HG03025 (cell line): Measurements from ENCODE around the gene PPBP.
"Not testable (repeated sequence)": the region's sequence is repeated elsewhere in the genome, so short reads cannot be mapped to it uniquely, and the experiment has no call there.

Source experiments
- ATAC-seq: cut with Tn5 transposase; IDR thresholded peaks from one replicate; pipeline ENCODE4 v1.9.1; 2021; ENCODE audit warnings: mild to moderate bottlenecking, moderate library complexity; ENCODE audit not compliant: unreplicated experiment, low FRiP score

PPBP gene

DNA sequence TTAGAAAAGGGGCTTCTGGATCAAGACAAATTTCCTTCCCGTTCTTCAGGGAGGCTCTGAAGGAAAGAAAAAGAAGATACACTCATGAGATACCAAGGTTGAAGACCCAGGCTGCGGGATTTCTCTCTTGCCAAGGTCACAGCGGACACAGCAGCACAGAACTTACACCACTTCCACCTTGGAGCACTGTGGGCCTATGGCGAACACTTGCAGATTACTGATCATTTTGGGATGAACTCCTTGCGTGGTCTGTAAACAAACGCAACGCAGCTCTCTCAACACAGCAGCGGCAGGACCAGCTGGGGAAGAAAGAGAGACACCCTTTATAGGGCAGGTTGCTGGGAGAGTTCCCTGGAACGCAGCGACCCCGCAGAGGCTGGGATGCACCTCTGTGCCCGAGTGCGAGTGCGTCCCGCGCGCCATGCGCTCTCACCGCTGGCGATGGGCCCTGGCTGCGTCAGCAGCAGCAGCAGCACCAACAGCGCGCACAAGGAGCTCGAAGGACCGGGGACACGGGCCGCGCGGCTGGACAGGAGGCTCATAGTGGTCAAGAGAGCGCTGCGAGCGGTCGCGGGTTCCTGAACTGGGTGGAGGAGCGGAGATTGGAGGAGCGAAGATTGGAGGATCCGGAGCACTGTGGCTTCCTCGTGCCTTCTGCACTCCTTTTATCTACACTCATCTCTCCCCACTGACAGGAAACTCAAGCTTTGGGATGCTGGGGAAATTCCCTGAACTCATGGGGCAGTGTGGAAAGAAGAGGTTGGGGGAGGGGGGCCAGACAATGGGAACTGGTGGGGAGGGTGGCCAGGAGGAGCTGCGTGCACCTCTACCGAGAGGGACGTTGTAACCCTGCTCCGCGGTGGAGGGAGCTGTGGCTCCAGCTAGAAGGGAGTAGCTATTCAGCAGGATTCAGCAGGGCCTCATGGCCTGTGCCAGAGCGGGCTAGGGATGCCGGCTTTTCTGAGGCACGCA lies 10.3 kb upstream of the PPBP start, which contains the start of gene CXCL5:
CXCL5 (minus strand) TSS at position 638 of the 972 bp plus-strand sequence; CDS start at position 542, 96 bp downstream.
- ATAC-seq: no peak

DNA sequence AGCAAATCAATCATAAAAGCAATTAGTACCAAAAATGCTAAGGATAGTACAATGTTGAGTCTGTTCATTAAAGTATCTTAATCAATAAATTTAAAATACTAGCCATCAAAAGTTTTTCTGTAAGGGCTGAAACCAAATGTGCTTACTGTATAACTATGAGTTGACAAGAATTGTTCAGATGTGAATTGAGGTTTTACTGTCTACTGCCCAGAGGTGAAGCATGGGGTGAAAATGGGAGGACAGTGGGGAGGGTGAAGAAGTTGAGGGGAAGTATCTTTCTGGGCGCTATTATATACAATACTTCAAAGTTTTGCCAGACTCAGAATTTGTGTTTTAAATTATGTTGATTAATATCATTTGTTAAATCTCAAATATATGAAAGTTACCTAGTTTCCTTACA lies 4.1 kb upstream of the PPBP start:
- ATAC-seq: no peak

DNA sequence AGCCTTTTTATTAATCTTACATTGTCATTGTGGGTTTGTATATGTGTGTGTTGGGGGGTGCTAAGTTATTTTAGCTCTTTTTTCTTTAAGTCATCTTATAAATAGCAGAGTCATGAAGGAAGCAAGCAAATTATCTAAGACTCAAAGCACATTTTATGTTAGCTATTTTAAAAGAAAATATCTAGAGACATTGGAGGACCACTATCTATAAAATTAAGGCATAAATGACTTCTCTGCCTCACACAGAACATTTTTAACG lies 3.7 kb upstream of the PPBP start:
- no peak for ATAC-seq

GRCh38 chr4:73990988-73991741 lies 3.2 kb upstream of the PPBP start:
- ATAC-seq: no peak

DNA sequence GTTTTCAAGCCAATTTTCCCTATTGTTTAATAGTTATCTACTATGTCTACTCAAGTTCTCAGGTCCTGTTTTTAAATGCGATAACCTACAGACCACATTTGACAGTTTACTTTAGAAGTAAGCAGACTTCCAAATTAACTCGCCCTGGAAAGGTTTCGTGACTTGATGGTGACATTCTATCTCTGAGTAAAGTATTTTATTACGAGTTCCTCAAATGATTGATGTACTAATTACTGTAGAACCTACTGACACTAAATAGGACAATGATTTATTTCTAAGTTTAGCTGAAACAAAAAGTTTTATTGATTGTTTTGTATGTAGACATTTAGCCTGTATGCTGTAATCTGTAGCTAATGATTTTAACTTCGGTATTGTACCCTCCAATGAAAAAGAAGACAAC lies 1.9 kb upstream of the PPBP start:
- no peak for ATAC-seq

DNA sequence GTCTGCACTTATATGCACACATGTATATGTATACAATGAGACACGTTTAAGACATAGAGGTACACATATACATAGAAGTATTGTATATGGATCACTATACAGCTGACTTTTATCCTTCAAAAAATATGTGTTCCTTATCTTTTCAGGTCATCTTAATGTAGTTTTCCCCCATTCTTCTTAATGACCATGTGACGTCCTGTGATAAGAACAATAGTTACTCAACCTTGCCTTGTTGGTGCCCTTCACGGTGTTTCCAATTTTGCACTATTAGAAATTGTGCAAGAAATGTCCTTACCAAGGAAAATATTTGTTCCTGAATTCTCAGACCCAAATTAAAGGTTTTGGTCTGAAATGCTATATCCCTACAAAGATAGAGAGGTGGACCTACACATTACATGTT lies 1.0 kb upstream of the PPBP start:
- no peak for ATAC-seq

- ATAC-seq: no peak
These were observed 2.5 kb downstream of the PPBP start for GRCh38 chr4:73985528-73985852.

DNA sequence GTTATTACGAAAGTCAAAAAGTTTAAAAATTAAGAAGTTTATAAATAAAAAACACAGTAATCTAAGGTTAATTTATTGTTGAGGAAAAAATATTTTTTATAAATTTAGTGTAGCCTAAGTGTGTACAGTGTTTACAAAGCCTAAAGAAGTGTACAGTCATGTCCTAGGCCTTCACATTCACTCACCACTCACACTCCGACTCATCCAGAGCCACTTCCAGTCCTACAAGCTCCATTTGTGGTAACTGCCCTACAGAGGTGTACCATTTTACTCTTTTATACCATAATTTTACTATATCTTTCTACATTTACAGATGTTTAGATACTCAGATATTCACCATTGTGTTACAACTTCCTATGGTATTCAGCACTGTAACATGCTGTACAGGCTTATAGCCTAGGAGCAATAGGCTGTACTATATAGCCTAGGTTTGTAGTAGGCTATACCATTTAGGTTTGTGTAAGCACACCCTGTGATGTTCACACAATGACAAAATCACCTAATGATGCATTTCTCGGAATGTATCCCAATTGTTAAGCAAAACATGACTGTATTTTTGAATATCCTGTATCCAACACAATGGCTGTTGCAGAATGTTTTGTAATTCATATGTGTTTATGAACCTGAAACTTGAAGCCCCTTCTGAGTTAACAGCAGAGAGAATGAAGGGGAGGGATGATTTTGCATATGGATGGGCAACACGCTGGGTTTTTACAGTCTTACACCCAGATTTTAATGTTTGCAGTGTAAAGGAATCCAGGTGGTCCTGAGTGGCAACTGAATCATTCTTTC lies 3.1 kb downstream of the PPBP start:
- no peak for ATAC-seq

GRCh38 chr4:73981175-73981574 lies 6.8 kb downstream of the PPBP start:
- ATAC-seq: not testable (repeated sequence)

- ATAC-seq: no peak
These were observed 8.5 kb downstream of the PPBP start for GRCh38 chr4:73979407-73979957.

DNA sequence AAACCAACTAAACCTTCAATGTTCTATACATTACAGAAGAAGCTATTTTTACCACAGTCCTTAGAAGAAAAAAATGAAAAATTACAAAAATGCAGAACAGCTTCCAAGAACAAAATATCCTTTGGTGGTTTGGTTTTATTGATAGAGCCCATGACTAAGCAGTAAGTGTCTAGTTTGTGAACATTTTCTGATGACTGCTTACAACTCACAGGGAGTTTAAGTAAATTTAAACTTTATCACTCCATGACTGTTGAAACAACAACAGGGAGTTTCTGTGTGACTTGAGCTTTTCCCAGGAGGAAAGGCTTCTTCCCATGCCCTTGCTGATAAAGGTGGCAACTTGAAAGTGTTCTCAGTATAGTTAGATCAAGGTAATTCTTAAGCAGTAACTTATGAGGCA lies 9.1 kb downstream of the PPBP start:
- ATAC-seq: no peak

DNA sequence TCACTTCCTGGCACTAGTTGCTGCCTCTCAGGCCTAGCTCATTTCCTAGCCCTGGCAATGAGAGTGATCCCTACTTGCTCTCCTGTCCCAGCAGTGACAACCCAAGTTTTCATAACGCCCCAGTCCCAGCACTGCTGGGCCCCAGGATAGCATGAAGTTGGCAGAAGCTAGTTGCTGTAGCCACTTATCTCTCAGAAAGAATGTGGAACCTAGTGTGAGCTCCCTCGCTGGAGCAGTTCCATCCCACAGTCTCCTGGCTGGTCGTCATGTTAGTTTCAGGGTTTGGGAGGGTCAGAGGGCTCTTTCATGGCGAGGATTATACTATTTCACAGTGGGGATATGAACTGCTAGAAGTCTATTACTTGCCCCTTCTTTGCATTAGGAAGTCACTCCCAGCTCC lies 11.3 kb downstream of the PPBP start:
- ATAC-seq: no peak

DNA sequence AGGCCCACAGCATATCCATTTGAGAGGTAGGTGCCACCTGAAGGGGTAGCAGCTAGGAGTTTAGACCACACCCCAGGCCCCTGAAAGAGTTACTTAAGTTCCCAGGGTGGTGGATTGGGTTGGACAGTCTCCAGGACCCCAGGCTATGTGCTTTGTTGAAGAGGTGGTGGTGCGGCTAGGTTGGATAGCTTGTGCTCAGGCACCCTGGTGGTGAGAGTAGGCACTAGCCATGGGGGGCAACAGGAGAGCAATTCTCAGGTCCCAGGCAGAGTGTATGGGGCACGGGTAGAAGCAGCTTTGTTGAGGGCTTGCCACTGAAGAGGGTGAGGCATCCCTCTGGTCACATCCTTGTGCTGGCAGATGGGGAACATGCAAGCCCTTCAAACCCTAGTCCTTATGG lies 11.8 kb downstream of the PPBP start:
- no peak for ATAC-seq

DNA sequence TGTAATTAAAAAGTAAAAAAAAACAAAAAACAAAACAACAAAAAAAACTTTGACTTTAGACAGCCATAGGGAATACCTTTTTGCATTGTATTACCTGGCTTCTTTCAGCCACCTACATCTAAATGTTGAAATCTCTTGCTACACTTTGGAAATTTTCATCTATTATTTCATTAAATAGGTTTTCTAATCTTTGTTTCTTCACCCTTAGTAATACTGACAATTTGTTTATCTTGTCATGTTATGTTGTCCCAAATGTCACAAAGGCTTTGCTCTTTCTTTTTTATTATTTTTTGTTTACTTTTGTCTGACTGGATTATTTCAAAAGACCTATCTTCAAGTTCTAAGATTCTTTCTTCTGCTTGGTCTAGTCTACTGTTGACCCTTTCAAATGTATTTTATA lies 13.6 kb downstream of the PPBP start:
- no peak for ATAC-seq

DNA sequence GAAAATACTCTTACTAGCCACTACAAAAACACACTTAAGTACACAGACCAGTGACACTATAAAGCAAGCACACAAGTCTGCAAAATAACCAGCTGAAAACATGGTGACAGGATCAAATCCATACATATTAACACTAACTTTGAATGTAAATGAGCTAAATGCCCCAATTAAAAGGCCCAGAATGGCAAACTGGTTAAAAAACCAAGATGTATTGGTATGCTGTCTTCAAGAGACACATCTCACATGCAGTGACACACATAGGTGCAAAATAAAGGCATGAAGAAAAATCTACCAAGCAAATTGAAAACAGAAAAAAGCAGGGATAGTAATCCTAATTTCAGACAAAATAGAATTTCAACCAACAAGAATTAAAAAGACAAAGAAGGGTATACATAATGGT lies 17.0 kb downstream of the PPBP start:
- no peak for ATAC-seq

DNA sequence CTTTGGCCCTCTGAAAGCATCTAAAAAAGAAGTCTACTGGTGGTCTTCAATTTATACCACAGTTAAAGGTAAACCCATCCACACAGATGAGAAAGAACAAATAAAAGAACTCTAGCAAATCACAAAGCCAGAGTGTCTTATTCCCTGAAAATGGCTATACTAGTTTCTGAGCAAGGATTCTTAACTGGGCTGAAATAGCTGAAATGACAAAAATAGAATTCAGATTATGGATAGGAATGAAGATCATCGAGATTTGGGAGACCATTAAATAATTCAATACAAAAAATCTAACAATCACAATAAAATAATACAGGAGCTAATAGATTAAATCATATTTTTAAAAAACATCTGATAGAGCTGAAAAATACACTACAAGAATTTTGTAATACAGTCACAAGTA lies 18.0 kb downstream of the PPBP start:
- no peak for ATAC-seq

GRCh38 chr4:73967866-73968265 lies 20.1 kb downstream of the PPBP start:
- ATAC-seq: no peak

DNA sequence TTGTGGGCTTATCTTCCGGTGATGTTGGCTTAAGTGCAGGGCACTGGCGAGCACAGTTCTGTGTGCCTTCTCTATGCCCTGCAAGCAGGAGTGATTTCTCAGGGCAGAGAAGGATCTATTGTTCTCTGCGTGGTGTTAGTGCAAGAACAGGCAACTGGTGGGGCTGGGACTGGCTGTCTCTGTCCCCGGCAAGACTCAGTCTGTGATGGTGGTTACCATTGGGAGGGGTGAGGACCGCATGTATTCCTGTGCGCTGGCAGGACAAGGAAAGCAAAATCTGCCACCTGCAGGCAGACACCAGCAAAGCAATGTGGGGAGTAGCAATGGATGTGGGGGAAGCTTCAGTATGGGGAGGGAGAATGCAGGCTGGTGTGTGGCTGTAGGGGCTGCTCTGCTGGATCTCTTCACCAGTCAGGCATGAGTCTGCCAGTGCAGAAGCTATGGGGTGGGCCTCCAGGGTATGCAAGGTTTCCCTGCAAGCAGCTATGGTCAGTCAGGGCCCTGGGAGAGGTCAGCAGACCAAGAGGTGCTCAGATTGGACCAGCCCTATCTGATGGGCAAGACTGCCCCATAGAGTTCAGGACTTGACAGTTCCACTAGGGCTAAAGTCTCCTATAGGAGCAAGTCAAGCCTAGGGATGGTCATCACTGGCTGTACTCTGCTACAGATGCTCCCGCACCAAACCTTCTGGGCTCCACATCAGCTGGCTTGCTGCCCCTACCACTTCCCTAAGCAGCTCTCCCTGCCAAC lies 23.0 kb downstream of the PPBP start:
- no peak for ATAC-seq

GRCh38 chr4:73962724-73963123 lies 25.3 kb downstream of the PPBP start:
- ATAC-seq: no peak

DNA sequence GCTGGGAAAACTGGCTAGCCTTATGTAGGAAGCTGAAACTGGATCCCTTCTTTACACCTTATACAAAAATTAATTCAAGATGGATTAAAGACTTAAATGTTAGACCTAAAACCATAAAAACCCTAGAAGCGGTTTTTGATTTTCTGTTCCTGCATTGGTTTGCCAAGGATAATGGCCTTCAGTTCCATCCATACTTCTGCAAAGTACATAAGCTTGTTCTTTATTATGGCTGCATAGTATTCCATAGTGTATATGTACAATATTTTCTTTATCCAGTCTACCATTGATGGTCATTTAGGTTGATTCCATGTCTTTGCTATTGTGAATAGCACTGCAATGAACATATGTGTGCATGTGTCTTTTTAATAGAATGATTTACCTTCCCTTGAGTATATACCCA lies 28.9 kb downstream of the PPBP start:
- not testable (repeated sequence) for ATAC-seq
